HS-27A (cell line): ENCODE data around the gene PLPP4.

Experiments
- DNase-seq: peaks from one replicate; pipeline ENCODE4 v3.0.0-alpha.2; 2012; ENCODE audit warnings: low read depth, missing footprints

The PLPP4 gene

DNA sequence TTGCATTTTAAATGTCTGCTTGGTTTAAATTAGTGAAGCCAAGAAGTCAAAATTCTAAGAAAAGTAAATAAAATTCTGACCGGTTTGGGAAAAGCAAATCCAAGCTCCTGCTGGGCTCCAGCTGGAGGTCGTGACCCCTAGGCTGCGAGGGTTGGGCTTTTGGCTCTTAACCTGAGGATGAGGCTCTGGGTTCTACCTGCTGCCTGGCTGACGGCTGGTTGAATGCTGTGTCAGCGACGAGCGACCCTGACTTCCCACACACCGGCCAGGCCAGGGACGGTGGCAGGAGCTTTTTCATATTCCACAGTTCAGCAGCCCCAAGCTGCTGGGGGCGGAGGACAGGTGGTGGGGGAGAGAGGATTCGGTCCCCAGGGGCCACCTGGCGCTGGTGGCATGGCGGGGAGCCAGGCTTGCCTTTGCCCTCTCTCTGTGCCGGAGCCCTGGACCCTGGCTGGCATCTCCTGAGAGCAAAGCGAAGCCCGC, 843 bp upstream of the PLPP4 start:
- DNase-seq = no peak

DNA sequence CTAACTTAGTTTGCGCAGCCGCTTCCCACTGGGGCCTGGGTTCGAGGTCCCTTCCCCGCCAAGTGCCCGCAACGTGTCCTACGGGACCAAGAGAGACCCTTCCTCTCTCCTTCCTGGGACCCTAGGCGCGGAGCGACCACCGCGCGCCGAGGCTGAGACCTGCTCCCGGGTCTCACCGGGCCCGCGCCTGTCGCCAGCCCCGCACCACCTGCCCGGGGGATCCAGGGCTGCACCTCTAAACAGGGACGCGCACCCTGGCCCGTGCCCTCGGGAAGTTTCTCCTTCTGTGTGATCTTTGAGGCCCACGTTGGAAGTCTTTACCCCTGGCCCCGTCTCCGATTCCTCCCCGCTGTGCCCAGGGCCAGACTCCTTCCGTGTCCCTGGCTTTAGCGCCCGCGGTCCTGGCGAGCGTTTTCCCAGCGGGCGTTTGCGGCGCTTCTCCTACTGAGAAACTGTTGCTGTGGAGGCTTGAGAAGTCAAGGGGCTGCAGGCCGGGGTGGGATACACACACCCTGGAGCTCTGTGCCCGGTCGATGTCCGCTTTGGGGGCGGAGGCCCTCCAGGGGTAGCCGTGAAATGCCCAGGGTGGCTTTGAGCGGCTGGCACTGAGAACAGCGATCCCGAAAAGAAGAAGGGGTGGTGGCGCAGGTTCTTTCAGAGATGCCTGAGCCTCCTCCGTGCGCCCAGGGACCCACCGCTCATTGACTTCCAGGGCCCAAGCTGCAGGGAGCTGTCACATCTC, 575 bp downstream of the PLPP4 start:
- DNase-seq = no peak

DNA sequence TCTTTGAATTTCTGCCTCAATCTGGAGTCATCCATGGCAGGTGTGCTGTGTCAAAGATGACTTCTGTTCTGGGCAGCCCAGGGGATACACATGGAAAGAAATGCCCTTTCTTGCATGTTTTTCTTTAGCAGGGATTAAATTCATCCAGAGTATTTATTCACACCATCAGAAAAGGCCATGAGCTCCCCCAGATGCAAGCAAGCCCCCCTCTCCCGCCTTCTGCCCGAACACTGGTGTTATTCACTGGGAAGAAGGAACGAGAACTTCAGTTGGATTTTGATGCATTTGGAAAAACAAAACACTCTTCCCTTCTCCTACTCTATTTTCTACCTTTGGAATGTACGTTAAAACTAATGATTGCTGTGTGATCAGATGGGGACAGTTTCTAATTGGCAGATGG, 1.4 kb downstream of the PLPP4 start:
- DNase-seq = no peak

GRCh38 chr10:120459185-120459584, 2.2 kb downstream of the PLPP4 start:
- DNase-seq = no peak

- no peak for DNase-seq
Observed at GRCh38 chr10:120460186-120460585, 3.2 kb downstream of the PLPP4 start.

GRCh38 chr10:120460776-120461175, 3.7 kb downstream of the PLPP4 start:
- DNase-seq = no peak

- no peak for DNase-seq
Observed at GRCh38 chr10:120462018-120462682, 5.1 kb downstream of the PLPP4 start.

GRCh38 chr10:120465138-120465537, 8.1 kb downstream of the PLPP4 start:
- no peak for DNase-seq

DNA sequence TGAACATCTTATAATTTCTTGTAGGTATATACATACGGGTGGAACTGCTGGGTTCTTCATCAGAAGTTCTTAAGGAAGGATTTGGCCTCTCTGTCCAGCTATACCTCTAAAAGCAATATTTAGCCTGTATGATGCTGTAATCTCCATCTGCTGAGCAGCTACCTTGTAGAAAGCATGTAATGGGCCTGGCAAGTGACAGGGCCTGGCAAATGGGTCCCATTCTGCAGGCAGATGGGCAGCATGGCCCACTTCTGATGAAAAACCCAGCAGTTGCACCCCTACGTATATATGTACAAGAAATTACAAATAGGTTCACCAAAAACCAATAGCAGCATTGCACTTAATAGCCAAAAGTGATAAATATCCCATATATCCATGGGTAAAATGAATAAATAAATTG, 9.0 kb downstream of the PLPP4 start:
- no peak for DNase-seq

DNA sequence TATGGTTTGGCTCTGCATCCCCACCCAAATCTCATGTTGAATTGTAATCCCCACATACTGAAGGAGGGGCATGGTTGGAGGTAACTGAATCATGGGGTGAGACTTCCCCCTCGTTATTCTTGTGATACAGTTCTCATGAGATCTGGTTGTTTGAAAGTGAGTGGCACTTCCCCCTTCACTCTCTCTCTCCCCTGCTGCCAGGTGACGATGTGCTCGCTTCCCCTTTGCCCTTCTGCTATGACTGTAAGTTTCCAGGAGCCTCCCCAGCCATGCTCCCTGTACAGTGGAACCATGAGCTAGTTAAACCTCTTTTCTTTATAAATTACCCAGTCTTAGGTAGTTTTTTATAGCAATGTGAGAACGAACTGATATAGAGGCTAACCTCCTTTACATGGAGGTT, 16.6 kb downstream of the PLPP4 start:
- DNase-seq = no peak

GRCh38 chr10:120474956-120475355, 17.9 kb downstream of the PLPP4 start:
- no peak for DNase-seq

DNA sequence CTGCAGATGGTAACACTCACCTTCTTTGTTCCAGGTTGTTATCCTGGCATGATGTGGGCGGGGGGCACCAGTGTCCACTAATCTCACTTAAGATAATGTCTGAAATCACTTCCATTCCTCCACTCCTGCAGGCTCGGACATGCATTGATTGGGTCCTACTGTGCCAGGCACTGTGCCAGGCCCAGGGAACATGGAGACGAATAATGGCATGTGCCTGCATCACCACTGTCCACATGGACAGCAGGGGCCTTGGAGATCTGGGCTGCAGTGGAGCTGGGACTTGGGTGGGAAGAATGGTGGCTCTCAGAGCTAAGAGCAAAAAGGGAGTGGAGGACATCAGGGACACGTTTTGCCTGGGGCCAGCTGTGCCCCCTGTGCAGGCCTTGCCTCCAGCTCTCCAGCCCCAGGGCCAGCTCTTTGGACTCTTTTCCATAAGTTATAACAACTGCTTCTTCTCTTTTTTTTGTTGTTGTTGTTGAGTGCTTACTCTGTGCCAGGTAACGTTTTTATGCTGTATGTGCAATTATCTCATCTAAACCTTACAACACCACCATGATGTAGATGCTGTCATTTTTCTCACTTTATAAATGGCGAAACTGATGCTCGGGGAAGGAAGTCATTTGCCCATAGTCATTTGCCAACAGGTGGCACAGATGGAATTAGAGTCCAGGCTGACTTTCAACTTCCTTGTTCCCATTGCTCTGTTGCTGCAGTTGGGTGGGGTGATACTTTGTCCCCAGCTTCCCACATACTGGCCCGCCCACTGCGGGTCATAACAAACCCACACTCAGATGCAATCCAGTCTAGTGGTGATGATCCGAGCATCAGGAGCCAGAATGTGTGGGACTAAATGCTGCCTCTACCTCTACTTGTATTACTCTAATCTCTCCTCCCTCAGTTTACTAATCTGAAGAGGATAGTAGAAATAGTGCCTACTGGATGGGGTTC, 19.1 kb downstream of the PLPP4 start:
- DNase-seq = no peak

DNA sequence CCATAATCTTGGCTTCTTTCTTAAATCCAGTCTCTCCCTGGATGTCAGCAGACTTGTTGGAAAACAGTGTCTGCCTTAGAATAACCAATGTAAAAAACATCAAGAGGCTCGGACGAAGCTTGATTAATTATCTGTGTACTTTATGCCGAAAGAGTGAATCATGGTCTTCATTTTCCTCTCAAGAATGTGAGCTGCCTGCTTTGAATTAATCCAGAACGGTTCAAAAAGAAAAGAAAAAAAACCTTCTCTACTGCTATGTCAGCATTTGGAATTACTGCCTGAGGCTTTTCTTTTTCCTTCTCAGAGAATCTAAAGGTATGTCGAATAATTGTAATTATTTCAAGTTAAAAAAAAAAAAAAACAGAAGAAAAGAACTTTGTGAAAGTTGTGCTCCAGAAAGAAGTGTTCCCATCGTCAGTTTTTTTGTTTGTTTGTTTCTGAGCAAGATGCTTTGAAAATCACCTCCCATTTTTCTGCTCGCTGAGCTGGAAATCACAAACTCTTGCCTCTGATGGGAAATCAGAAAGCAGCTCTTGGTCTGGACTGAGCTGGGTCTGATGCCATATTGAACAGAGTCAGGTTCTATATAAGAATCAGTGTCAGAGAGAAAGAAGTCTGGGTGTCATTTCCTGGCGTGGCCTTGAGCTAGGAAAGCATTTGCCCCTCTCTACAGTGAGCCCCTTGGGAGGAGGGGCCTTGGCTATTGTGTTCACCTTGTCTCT, 20.2 kb downstream of the PLPP4 start:
- DNase-seq = no peak

DNA sequence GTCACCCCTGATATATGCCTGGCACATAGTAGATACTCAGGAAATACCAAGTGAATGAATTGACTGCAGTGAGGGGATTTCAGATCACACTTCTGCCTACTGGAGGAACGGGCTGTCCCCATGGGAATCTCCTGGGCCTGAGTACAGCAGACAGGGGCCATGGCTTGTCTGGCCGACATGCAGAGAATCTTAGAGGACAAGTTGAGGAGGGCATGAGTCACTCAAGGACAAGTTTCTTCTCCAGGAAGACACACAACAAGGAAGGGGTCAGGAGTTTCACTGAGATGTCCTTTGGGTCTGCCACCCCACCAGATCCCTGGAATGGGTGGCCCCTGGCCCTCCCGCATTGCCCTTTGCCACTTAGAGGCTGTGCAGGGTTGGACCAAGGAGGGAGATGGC, 20.7 kb downstream of the PLPP4 start:
- no peak for DNase-seq

- no peak for DNase-seq
Observed at GRCh38 chr10:120478386-120478785, 21.4 kb downstream of the PLPP4 start.

DNA sequence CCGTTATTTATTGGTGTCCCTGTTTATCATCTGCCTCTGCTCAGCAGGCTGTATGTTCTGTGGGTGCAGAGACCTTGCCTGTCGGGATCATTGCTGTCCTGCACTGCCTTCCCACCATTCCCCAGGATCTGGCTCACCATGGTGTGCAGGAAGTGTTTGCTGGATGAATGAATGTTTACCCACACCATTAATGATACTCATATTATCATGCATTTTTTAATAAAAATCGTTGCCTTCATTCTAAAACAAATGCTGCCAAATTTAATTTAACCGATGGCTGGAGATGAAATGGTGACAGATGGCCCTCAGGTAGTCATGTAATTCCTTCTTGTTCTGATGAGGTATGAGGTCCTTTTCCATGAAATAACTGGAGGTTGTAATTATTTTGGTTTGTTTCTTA, 22.5 kb downstream of the PLPP4 start:
- DNase-seq = no peak

DNA sequence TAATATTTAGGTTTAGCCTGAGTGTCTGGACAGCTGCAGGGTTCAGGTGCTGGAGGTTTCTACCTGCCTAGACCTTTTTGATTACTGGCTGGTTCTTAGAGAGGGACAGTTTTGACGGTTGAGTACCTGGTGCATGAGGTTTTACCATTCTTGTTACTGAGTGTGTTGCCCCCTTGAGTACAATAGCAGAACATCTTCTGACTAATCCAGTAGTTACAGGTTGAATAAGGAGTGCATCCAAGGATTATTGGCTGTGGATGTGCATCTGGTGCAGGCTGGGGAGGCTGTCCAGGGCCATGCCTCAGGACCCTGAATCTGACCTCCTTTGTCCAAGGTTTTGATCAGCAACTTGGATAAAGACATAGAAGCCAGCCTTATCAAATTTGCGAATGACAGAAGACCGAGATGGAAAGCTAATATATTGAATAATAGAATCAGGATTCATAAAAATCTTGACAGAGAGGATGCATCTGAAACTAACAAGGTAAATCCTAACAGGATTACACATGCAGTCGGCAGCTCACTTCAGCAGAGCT, 23.1 kb downstream of the PLPP4 start:
- no peak for DNase-seq

DNA sequence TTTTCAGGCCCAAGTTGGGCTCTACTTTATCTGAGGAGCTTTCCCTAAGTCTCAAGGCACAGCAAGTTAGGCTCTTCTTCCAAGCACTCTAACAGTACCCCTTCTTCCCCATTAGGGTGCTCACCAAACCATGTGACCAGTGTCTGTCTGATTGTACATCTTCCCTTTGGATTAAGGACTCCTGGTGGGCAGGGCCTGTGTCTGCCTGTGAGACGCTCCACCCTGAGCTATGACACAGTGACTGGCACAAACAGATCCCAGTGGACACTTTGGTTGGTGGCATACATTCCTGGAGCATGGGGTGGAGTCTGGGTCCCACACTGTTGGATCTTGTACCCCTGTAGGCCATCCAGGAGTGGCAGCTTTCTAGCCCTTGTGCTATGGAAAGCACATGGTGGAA, 23.8 kb downstream of the PLPP4 start:
- DNase-seq = no peak

- no peak for DNase-seq
Observed at GRCh38 chr10:120483006-120483405, 26.0 kb downstream of the PLPP4 start.

DNA sequence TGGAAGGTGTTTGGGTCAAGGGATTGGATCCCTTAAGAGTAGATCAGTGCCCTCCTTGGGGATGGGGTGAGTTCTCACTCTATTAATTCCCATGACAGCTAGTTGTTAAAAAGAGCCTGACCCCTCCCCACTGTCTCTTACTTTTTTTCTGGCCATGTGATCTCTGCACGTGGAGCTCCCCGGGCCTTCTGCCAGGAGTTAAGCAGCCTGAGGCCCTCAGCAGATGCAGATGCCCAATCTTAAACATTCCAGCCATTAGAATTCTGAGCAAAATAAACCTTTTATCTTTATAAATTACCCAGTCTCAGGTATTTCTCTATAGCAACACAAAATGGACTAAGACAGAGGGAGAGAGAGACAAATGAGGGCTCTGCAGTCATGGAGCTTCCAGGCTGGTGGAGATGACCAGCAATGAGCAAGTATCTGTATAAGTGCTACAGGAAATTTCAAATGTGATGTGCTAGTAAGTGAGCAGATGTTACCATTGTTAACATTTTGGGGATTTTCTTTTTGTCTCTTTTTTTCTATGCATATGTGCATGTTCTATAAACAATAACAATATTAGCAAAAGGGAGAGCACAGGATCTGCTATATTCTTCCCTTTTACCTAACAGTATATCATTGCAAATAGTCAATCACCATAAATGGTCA, 26.7 kb downstream of the PLPP4 start:
- DNase-seq = no peak

GRCh38 chr10:120485946-120486345, 28.9 kb downstream of the PLPP4 start:
- no peak for DNase-seq
